ENCODE results near the gene PKP2. TPM values are rescaled to one million over a fixed set of nuclear protein-coding genes. Genes with fewer than 3 reads are reported as not detected.

Gene PKP2
- total RNA-seq, 1 experiment from 2014 or later: 18.4 TPM

DNA sequence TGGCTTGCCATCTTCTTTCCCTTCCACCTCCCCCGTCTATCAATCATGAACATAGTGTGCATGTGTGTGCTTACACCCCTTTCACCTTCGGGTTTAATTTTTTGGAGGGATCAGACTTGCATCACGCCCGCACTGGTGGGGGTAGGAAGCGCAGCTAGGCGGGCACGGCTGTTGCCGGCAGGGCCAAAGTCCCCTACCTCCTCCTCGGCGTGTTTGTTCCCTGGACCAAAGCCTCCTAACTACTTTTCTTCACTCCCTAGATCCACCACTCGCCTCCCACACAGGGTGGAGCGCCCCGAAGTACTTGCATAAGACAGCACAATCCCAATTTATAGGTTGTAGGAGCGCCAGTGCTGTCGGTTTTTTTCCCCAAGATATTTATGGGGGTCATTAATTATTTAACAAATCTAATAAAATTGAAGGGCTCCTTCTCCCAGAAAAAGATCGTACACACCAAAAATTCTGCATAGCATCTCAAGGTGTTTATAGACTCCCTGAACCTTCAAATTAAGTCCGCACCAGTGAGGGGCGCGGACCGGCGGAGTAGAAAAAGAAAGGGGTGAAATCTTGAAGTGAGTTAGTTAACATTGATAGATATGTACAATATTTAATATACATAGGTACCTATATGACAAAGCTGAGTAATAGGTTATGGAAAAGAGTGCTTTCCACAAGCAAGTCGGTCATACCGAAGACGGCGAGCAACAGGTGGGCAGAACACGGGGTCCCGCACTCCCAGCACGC lies 717 bp downstream of the PKP2 start:
- peak overlapping the region; percentile 78 to 86 for H3K4me3 Mint-ChIP-seq
- H3K27ac ChIP-seq (ENCODE audit: insufficient read length, low read depth, low read length): no peak overlapping the region
- no peak overlapping the region for H3K14ac ChIP-seq (ENCODE audit: insufficient read depth, low read length)
- no CpG with 5 or more reads among the region's 28 CpGs for WGBS (ENCODE audit: extremely low coverage, insufficient read length, low lambda C conversion rate)
- no peak overlapping the region for H4K5ac ChIP-seq (ENCODE audit: insufficient read length, low read depth, low read length)
- H3K9ac ChIP-seq (ENCODE audit: extremely low read depth, insufficient read length, low read length): peak overlapping the region; percentile 56
- H2BK5ac ChIP-seq (ENCODE audit: insufficient read length, low read length): no peak overlapping the region
- H3K4me2 ChIP-seq (ENCODE audit: insufficient read depth, insufficient read length, low read length): peak overlapping the region; percentile 57
- no peak overlapping the region for H3K18ac ChIP-seq (ENCODE audit: insufficient read length, low read depth, low read length)
- no peak overlapping the region for H3K23ac ChIP-seq (ENCODE audit: insufficient read length, low read depth, low read length)
- no peaks in the 10 kb centered on the region for H4K20me1 ChIP-seq (ENCODE audit: control insufficient read depth, insufficient read depth, insufficient read length)
- TF ChIP-seq, protein P1, sequence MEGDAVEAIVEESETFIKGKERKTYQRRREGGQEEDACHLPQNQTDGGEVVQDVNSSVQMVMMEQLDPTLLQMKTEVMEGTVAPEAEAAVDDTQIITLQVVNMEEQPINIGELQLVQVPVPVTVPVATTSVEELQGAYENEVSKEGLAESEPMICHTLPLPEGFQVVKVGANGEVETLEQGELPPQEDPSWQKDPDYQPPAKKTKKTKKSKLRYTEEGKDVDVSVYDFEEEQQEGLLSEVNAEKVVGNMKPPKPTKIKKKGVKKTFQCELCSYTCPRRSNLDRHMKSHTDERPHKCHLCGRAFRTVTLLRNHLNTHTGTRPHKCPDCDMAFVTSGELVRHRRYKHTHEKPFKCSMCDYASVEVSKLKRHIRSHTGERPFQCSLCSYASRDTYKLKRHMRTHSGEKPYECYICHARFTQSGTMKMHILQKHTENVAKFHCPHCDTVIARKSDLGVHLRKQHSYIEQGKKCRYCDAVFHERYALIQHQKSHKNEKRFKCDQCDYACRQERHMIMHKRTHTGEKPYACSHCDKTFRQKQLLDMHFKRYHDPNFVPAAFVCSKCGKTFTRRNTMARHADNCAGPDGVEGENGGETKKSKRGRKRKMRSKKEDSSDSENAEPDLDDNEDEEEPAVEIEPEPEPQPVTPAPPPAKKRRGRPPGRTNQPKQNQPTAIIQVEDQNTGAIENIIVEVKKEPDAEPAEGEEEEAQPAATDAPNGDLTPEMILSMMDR (conservative IDR thresholded peaks at IDR 0.05): peak; percentile 52
- H2BK20ac ChIP-seq (ENCODE audit: low read depth, low read length, poor library complexity, severe bottlenecking): no peak overlapping the region
- no peaks in the 10 kb centered on the region for H3K9me3 ChIP-seq (ENCODE audit: control insufficient read depth, low read depth, low read length)
- H2AK5ac ChIP-seq (ENCODE audit: insufficient read length, low read length): no peak overlapping the region
- H2BK15ac ChIP-seq (ENCODE audit: low read depth, low read length): no peak overlapping the region
- H3K23me2 ChIP-seq (ENCODE audit: insufficient read length, low read depth, low read length, poor library complexity, severe bottlenecking): peaks cover 6% of the 10 kb centered on the region
- H3K27me3 ChIP-seq (ENCODE audit: insufficient read depth, low read length): no peaks in the 10 kb centered on the region
- peaks cover 55 to 63% of the 10 kb centered on the region in 2 experiments for H3K4me1 Mint-ChIP-seq
- H3T11ph ChIP-seq (ENCODE audit: low read length): no peak overlapping the region
- H2AFZ ChIP-seq (ENCODE audit: low read length): no peak overlapping the region
- H3K36me3 Mint-ChIP-seq (ENCODE audit: insufficient read depth in 1 of 3, low read depth in 3 of 3): no peaks in the 10 kb centered on the region
- no peak overlapping the region for H2BK12ac ChIP-seq (ENCODE audit: insufficient read length, low read depth, low read length)
- no peaks in the 10 kb centered on the region for H3K9me3 Mint-ChIP-seq
- 0 out of 2 replicates have a peak, but pooled peaks cover 2% of the 10 kb centered on the region for H3K79me2 ChIP-seq (ENCODE audit: insufficient read depth, low read length)
- no peak overlapping the region for H2BK120ac ChIP-seq (ENCODE audit: low read depth, low read length, poor library complexity, severe bottlenecking)
- H3K79me1 ChIP-seq (ENCODE audit: insufficient read depth, low read depth, low read length, poor library complexity, severe bottlenecking): no peaks in the 10 kb centered on the region
- no peak overlapping the region for H4K91ac ChIP-seq (ENCODE audit: insufficient read length, low read depth, low read length)
- peaks cover 9% of the 10 kb centered on the region; the same call in 1 of the 2 replicates for H3K4me1 ChIP-seq (ENCODE audit: insufficient read depth, low read length)
- no peak overlapping the region for H4K8ac ChIP-seq (replicated peaks; ENCODE audit: insufficient read length, low read depth, low read length)
- peak overlapping the region in 1 of 3 experiments; percentile 4; a peak in 1 of 7 replicates for H3K27ac Mint-ChIP-seq
- H3K27me3 Mint-ChIP-seq (ENCODE audit: low read depth): peaks cover 2% of the 10 kb centered on the region; the same call in 1 of the 2 replicates
- H3K4ac ChIP-seq (ENCODE audit: low read depth, low read length): no peak overlapping the region
- peak; percentile 51 for DNase-seq
- no peak overlapping the region for H3K56ac ChIP-seq (ENCODE audit: insufficient read length, low read depth, low read length)
